Hematopoietic multipotent progenitor cell treated with erythropoietin and hydrocortisone succinate and interleukin-3 and kit ligand, for 4 days (in vitro differentiated cells): ENCODE data around the gene RNF128.
A peak's percentile ranks its signal among the peaks of the same experiment; 100 is the strongest.

Experiments used
- DNase-seq: peaks from one replicate; pipeline ENCODE4 v3.0.0-alpha.2; 2015

RNF128 gene

GRCh38 chrX:106726485-106727437 lies at the start of gene RNF128:
TSS of gene RNF128 (plus strand) at chrX:106726701. CDS start at chrX:106726914, 213 bp downstream.
- DNase-seq = peak; percentile 8

GRCh38 chrX:106680716-106681115 lies 45.8 kb upstream of the RNF128 start:
- DNase-seq = no peak

GRCh38 chrX:106684207-106684606 lies 42.3 kb upstream of the RNF128 start:
- no peak for DNase-seq

- no peak for DNase-seq
Observed at GRCh38 chrX:106692425-106693065, 34.0 kb upstream of the RNF128 start.

- DNase-seq = no peak
Observed at GRCh38 chrX:106696502-106696901, 30.0 kb upstream of the RNF128 start.

- DNase-seq = no peak
Observed at GRCh38 chrX:106698693-106699092, 27.8 kb upstream of the RNF128 start.

- DNase-seq = no peak
Observed at GRCh38 chrX:106702636-106703035, 23.9 kb upstream of the RNF128 start.

- DNase-seq = no peak
Observed at GRCh38 chrX:106706466-106706865, 20.0 kb upstream of the RNF128 start.

GRCh38 chrX:106707771-106708454 lies 18.6 kb upstream of the RNF128 start:
- DNase-seq = no peak

- no peak for DNase-seq
Observed at GRCh38 chrX:106710771-106711170, 15.7 kb upstream of the RNF128 start.

GRCh38 chrX:106711375-106711774 lies 15.1 kb upstream of the RNF128 start:
- no peak for DNase-seq

GRCh38 chrX:106716004-106716403 lies 10.5 kb upstream of the RNF128 start:
- DNase-seq = no peak

GRCh38 chrX:106716463-106716862 lies 10.0 kb upstream of the RNF128 start:
- no peak for DNase-seq

- DNase-seq = no peak
Observed at GRCh38 chrX:106718709-106719108, 7.8 kb upstream of the RNF128 start.

- DNase-seq = no peak
Observed at GRCh38 chrX:106725931-106726330, 570 bp upstream of the RNF128 start.

GRCh38 chrX:106728337-106728736 lies 1.8 kb downstream of the RNF128 start:
- DNase-seq = no peak

- DNase-seq = no peak
Observed at GRCh38 chrX:106730401-106730800, 3.9 kb downstream of the RNF128 start.

GRCh38 chrX:106731590-106731989 lies 5.1 kb downstream of the RNF128 start:
- DNase-seq = no peak

GRCh38 chrX:106734827-106735226 lies 8.3 kb downstream of the RNF128 start:
- DNase-seq = no peak

GRCh38 chrX:106740193-106740780 lies 13.8 kb downstream of the RNF128 start:
- no peak for DNase-seq

GRCh38 chrX:106742193-106742592 lies 15.7 kb downstream of the RNF128 start:
- no peak for DNase-seq

GRCh38 chrX:106742805-106743204 lies 16.3 kb downstream of the RNF128 start:
- no peak for DNase-seq

- no peak for DNase-seq
Observed at GRCh38 chrX:106748377-106748776, 21.9 kb downstream of the RNF128 start.
